Skeletal muscle tissue (tissue), 4 donors: ENCODE data around the gene EFCC1. TPM values are rescaled to one million over a fixed set of nuclear protein-coding genes. Genes with fewer than 3 reads are reported as not detected.

Experiments
- H3K27ac ChIP-seq: one replicate; pipeline ENCODE4 v1.7.0; 2013; ENCODE audit warnings: mild to moderate bottlenecking, low read depth, low read length, inconsistent platforms
- H3K27me3 ChIP-seq, 3 donors: one replicate each; pipeline ENCODE4 v1.7.0; 2013; ENCODE audit warnings: low read length in 3 of 3; ENCODE audit not compliant: control insufficient read depth in 3 of 3, insufficient read depth in 3 of 3
- H3K36me3 ChIP-seq, 3 donors: one replicate each; pipeline ENCODE4 v1.7.0; 2013; ENCODE audit warnings: low read length in 3 of 3; ENCODE audit not compliant: control insufficient read depth in 3 of 3, insufficient read depth in 3 of 3
- H3K4me1 ChIP-seq, 3 donors: one replicate each; pipeline ENCODE4 v1.7.0; 2013; ENCODE audit warnings: low read length in 3 of 3, mild to moderate bottlenecking in 3 of 3; ENCODE audit not compliant: control insufficient read depth in 3 of 3, insufficient read depth in 3 of 3
- H3K4me3 ChIP-seq, 3 donors: one replicate each; pipeline ENCODE4 v1.7.0; 2013; ENCODE audit warnings: low read length in 3 of 3
- H3K9ac ChIP-seq, 3 donors: one replicate each; pipeline ENCODE4 v1.7.0; 2013; ENCODE audit warnings: low read length in 3 of 3, mild to moderate bottlenecking in 3 of 3, moderate library complexity in 2 of 3, low read depth in 1 of 3
- H3K9me3 ChIP-seq, 3 donors: one replicate each; pipeline ENCODE4 v1.7.0; 2013; ENCODE audit warnings: low read length in 3 of 3; ENCODE audit not compliant: control insufficient read depth in 3 of 3
- total RNA-seq: library from RNA; depleted of rRNA; stranded (reverse); fragments of >200 nt; gene quantifications from one replicate; pipeline ENCODE4 v1.2.3, GENCODE V29; 2014
- donor health status: Osteomylitis.

The EFCC1 gene, protein sequence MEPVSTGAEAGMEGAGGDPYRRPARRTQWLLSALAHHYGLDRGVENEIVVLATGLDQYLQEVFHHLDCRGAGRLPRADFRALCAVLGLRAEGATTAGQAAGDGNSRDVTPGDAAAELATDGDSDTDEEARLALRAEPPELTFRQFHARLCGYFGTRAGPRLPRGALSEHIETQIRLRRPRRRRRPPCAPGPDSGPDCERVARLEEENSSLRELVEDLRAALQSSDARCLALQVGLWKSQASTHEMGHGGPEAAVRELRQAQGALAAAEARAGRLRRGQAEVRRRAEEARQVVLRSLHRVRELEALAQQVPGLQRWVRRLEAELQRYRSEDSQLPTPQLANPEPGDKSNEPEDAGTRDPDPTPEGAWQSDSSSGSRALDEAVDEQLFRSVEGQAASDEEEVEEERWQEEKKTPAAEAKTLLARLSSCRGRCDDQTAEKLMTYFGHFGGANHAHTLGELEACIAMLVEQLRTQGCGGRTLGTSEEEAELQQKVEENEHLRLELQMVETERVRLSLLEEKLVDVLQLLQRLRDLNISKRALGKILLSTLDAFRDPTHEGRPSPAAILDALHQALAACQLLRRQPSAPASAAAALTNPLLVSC
- 1.0 TPM for total RNA-seq

DNA sequence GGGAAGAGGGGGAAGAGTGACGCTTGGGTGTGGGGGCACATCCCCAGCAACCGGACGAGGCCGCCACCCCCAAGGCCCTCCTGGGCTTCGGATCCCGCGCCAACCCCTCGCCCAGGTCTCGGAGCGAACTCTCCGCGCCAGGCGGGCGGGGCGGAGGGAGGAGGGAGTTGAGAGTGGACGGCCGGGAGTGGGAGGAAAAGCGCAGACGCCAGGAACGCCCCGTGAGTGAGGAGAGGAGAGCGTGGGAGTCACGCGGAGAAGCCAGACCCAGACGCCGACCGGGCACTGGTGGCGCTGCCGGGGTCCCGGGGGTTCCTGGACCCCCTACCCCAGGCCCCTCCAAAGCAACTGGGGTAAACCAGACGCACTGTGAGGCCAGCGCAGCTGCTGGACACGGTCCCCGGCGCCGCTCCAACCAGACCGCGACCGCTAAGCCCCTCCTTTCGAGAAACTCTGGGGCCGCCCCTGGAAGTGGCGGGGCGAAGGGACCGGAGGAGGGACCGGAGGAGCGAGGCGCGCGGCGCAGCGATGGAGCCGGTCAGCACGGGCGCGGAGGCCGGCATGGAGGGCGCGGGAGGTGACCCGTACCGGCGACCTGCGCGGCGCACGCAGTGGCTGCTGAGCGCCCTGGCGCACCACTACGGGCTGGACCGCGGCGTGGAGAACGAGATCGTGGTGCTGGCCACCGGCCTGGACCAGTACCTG, at the start of gene EFCC1:
EFCC1 (plus strand) TSS at position 204 of the 705 bp plus-strand sequence; CDS start at position 529, 325 bp downstream.
- Histone ChIP-seq H3K4me3 (peak within 1 kb of the TSS; percentile 68 to 73 (median 68)), H3K9ac (peak within 1 kb of the TSS in 2 of 3 donors; percentile 64 to 68), H3K27me3 (peaks cover 31 to 44% (median 38%) of the 10 kb centered on the region in 3 donors), H3K9me3 (no peaks in the 10 kb centered on the region), H3K4me1 (peaks cover 25 to 33% (median 32%) of the 10 kb centered on the region in 3 donors), H3K36me3 (no peaks in the 10 kb centered on the region), H3K27ac (no peak within 1 kb of the TSS)

DNA sequence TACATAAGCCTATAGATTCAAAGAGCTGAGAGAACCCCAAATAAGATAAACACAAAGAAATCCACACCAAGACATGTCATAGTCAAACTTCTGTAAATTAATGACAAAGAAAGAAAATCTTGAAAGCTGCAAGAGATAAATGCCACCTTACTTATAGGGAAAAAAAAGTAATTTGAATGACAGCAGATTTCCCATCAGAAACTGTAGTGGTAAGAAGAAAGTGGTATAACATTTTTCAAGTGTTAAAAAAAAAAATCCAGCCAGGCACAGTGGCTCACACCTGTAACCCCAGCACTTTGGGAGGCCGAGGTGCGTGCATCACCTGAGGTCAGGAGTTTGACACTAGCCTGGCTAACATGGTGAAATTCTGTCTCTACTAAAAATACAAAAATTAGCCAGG, 44.7 kb upstream of the EFCC1 start:
- no peak overlapping the region for H3K9ac ChIP-seq
- H3K4me1 ChIP-seq = no peaks in the 10 kb centered on the region
- H3K27ac ChIP-seq = no peak overlapping the region
- H3K4me3 ChIP-seq = no peak overlapping the region
- no peaks in the 10 kb centered on the region for H3K36me3 ChIP-seq
- H3K27me3 ChIP-seq = no peaks in the 10 kb centered on the region
- no peaks in the 10 kb centered on the region for H3K9me3 ChIP-seq

DNA sequence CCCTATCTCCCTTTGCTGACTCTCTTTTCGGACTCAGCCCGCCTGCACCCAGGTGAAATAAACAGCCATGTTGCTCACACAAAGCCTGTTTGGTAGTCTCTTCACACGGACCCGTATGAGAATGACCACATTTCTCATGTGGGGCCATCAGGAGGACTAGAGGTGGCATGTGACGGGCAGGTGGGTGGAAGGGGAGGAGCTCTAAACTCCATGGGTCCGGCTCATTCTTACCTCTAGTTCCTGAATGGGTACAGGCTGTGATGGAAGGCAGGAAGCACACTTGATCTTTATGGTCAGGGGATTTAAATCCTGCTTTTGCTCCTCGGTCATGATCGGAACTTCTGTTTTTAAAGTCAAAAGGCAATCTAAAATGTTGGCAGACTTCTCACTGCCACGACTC, 35.8 kb upstream of the EFCC1 start:
- Histone ChIP-seq H3K36me3 (no peaks in the 10 kb centered on the region), H3K4me1 (peaks cover 0 to 2% (median 0%) of the 10 kb centered on the region in 3 donors), H3K27me3 (no peaks in the 10 kb centered on the region), H3K4me3 (no peak overlapping the region), H3K9ac (no peak overlapping the region), H3K27ac (no peak overlapping the region), H3K9me3 (no peaks in the 10 kb centered on the region)

DNA sequence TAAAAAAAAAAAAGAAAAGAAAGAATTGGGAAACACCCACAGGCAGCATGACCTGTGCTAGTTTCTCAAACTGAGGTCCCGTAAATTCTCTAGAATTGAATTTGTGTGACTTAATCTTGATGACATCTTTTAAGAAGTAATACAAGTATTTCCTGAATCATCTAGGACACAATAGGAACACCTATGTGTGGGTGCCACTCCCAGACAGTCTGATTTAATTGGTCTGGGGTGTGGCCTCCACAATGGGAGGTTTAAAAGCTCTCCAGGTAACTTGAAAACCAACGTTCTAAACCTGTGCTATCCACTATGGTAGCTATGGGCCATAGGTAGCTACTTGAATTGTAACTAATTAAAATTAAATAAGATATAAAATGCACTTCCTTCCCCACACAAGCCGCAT, 35.3 kb upstream of the EFCC1 start:
- no peaks in the 10 kb centered on the region for H3K36me3 ChIP-seq
- no peak overlapping the region for H3K27ac ChIP-seq
- H3K27me3 ChIP-seq = no peaks in the 10 kb centered on the region
- H3K9ac ChIP-seq = no peak overlapping the region
- H3K4me3 ChIP-seq = no peak overlapping the region
- peaks cover 3 to 7% (median 5%) of the 10 kb centered on the region in 3 donors for H3K4me1 ChIP-seq
- no peaks in the 10 kb centered on the region for H3K9me3 ChIP-seq

DNA sequence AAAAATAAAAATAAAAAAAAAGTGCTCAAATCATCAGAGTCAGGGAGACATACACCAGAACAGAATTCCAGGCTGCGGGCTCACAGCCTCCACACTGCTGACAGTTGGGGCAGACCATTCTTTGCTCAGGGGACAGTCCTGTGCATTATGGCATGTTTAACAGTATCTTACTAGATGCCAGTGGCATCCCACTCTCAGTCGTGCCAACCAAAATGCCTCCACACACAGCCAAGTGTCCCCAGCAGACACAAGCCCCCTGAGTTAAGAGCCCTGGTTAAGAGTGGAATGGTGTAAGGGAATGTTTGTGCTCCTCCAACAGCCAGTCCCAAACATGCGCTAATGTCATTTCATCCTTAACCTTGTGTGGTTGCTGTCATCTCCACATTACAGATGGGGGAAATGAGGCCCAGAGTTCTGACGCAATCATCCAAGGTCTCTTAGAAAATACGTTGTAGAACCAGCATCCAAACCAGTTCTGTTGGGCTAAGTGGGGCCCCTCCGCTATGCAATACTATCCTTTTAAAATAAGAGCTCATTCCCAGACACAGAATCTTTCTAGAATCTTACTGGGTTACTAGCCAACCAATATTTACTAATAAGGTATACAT, 33.3 kb upstream of the EFCC1 start:
- Histone ChIP-seq H3K36me3 (no peaks in the 10 kb centered on the region), H3K9ac (no peak overlapping the region), H3K27ac (no peak overlapping the region), H3K9me3 (no peaks in the 10 kb centered on the region), H3K27me3 (no peaks in the 10 kb centered on the region), H3K4me3 (no peak overlapping the region), H3K4me1 (peaks cover 13 to 17% (median 16%) of the 10 kb centered on the region in 3 donors)

DNA sequence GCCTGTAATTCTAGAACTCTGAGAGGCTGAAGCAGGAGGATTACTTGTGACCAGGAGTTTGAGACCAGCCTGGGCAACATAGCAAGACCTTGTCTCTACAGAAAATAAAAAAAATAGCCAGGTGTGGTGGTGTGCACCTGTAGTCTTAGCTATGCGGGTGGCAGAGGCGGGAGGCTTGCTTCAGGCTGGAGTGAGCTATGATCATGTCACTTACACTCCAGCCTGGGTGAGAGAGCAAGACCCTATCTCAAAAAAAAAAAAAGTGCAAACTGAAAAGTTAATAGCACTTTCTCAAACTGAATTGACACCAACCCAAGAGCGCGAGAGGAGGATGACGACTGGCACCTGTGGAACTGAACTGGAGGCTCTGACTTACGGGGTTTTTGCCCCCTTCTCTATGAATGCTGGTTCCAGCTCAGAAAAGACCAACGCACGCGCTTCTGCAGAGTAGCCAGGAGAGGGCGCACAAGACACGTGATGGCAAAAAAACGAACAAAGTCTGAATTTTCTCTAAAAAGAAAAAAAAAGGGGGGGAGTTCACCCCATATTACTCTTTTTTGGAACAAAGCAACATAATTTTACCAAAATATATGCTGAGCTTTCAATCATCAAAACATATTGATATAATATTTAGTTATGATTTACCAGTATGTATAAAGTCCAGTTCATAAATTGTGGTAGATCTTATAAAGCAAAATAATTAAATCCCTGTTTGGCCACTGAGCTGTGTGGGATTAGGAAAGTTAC, 30.9 kb upstream of the EFCC1 start:
- H3K4me1 ChIP-seq = peaks cover 13 to 17% (median 16%) of the 10 kb centered on the region in 3 donors
- H3K36me3 ChIP-seq = no peaks in the 10 kb centered on the region
- H3K27me3 ChIP-seq = no peaks in the 10 kb centered on the region
- no peaks in the 10 kb centered on the region for H3K9me3 ChIP-seq
- H3K27ac ChIP-seq = no peak overlapping the region
- no peak overlapping the region for H3K4me3 ChIP-seq
- peak overlapping the region in 2 of 3 donors; percentile 16 to 40 for H3K9ac ChIP-seq

DNA sequence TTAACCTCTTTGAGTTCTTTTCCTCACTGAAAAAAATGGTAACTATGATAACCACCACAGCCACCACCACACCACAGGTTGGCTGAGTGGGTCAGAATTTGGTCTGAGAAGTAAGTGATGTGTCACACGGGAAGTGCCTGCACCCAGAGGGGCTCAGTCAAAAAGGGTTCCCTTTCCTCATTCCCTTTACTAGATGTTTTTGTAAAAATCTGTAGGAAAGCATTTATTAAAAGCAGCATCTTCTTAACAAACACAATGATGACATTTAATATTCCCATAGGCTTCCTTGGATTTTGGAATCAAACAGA, 30.4 kb upstream of the EFCC1 start:
- H3K4me1 ChIP-seq = peaks cover 13 to 17% (median 16%) of the 10 kb centered on the region in 3 donors
- no peak overlapping the region for H3K27ac ChIP-seq
- peak overlapping the region in 1 of 3 donors; percentile 16 for H3K9ac ChIP-seq
- H3K9me3 ChIP-seq = no peaks in the 10 kb centered on the region
- H3K36me3 ChIP-seq = no peaks in the 10 kb centered on the region
- H3K4me3 ChIP-seq = no peak overlapping the region
- no peaks in the 10 kb centered on the region for H3K27me3 ChIP-seq

DNA sequence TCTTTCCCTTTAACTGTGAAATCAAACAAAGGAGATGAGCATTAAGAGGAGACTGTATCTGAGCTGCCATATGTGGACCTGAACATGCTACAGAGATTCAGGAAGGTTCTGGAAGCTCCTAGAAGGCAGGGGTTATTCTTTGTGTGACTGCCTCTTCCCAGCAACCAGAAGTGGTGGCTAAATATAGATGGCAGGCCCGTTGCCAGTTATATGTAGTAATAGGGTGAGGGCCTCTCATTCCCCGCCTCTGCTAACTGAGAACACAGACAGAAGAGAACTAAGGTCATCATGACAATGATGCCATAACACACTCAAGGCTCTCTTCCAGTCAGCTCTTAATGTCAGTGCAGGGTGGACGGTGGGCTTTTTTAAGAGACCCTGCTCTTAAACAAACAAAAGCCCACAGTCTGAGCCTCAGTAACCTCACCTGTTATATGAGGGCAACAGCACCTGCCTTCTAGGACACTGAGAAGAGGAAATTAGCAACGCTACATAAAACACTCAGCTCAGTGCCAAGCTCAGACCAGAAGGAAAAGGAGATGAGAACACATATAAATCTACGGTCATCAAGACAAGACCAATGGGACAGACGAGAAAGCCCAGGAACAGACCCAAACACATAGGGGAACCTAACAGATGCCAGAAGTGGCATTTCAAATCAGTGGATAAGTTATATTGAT, 29.5 kb upstream of the EFCC1 start:
- peak overlapping the region in 1 of 3 donors; percentile 63 for H3K9ac ChIP-seq
- peak overlapping the region; percentile 45 for H3K27ac ChIP-seq
- no peaks in the 10 kb centered on the region for H3K36me3 ChIP-seq
- H3K4me3 ChIP-seq = peak overlapping the region in 1 of 3 donors; percentile 1
- peaks cover 13 to 17% (median 16%) of the 10 kb centered on the region in 3 donors for H3K4me1 ChIP-seq
- no peaks in the 10 kb centered on the region for H3K9me3 ChIP-seq
- no peaks in the 10 kb centered on the region for H3K27me3 ChIP-seq

DNA sequence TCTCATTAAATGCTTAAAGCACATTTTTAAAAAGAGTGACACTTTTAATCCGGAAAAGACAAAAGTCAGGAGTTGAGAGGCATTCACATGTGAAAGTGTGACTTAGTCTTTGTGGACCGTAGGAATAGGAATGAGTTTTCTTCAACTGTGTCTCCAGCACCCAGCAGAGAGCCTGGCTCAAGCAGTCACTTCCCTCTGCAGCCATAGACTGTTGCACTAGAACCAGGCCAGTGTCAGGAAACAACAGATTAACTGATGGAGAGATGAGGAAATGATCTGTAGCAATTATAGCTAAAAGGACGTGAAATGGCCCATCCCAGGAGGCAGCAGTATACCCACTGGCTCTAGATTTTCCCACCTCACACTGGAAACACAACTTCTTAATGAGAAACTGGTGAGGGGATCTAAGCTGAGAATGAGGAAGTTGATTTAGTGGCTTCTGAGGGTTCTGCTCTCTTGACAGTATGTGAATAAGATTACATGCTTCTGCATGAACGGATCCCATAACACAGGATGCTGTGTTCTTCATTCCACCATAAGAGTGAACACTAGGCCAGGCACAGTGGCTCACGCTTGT, 27.0 kb upstream of the EFCC1 start:
- H3K4me1 ChIP-seq = peaks cover 13 to 17% (median 16%) of the 10 kb centered on the region in 3 donors
- no peak overlapping the region for H3K9ac ChIP-seq
- H3K27me3 ChIP-seq = peaks cover 0 to 2% (median 0%) of the 10 kb centered on the region in 3 donors
- no peak overlapping the region for H3K4me3 ChIP-seq
- H3K9me3 ChIP-seq = no peaks in the 10 kb centered on the region
- no peak overlapping the region for H3K27ac ChIP-seq
- no peaks in the 10 kb centered on the region for H3K36me3 ChIP-seq
